ENCODE data around the gene MSANTD7.

MSANTD7 gene, protein sequence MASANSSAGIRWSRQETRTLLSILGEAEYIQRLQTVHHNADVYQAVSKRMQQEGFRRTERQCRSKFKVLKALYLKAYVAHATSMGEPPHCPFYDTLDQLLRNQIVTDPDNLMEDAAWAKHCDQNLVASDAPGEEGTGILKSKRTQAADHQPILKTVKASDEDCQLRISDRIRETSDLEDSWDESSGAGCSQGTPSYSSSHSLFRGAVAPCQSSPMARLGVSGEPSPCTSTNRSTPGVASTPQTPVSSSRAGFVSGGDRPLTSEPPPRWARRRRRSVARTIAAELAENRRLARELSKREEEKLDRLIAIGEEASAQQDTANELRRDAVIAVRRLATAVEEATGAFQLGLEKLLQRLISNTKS

DNA sequence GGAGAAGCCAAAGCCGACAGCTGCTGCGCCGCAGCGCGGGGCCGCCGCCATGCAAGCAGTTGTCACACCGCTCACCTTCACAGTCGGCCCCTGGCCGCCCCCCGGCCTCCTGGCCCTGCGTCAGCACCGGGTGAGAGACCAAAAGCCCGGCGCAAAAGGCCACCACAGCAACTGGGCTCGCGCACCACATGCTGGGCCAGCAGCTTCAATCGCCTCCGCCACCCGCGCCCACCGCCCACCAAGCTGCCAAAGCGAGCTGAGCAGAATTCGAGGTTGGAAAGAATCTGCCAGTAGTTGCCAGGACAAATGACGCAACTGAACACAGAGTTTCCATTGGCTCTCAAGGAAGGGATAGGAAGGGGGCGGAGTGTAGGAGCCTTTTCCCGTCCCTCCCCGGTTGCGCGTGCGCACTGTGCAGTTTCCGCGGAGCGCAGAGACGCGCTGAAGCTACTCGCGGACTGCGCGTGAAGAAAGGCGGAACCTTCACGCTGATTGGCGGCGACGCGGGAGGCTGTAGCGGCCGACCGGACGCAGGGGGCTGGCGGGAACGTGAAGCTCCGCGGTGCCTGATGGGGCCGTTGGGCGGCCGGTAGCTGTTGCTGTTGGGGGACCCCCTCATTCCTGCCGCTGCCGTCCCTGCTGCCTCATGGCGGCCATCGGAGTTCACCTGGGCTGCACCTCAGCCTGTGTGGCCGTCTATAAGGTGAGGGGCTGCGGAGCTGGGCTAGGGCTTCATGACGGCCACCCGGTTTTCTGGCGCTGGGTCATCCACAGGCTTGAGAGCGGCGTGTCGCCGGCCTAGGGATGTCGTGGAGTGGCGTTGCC lies at the start of gene MSANTD7, which contains the start of the genes CDNF and HSPA14:
TSS of gene MSANTD7 (plus strand) at position 550 of the 825 bp plus-strand sequence. CDS start 3,979 bp downstream, outside the sequence.
TSS of gene CDNF (minus strand) at position 281 of the 825 bp plus-strand sequence. CDS start at position 190, 91 bp downstream.
TSS of gene HSPA14 (plus strand) at position 550 of the 825 bp plus-strand sequence. CDS start at position 647, 97 bp downstream.
- peak within 1 kb of the TSS; percentile 96 for H3K4me3 ChIP-seq (ENCODE audit: low read length)
- TF ChIP-seq, protein P1, sequence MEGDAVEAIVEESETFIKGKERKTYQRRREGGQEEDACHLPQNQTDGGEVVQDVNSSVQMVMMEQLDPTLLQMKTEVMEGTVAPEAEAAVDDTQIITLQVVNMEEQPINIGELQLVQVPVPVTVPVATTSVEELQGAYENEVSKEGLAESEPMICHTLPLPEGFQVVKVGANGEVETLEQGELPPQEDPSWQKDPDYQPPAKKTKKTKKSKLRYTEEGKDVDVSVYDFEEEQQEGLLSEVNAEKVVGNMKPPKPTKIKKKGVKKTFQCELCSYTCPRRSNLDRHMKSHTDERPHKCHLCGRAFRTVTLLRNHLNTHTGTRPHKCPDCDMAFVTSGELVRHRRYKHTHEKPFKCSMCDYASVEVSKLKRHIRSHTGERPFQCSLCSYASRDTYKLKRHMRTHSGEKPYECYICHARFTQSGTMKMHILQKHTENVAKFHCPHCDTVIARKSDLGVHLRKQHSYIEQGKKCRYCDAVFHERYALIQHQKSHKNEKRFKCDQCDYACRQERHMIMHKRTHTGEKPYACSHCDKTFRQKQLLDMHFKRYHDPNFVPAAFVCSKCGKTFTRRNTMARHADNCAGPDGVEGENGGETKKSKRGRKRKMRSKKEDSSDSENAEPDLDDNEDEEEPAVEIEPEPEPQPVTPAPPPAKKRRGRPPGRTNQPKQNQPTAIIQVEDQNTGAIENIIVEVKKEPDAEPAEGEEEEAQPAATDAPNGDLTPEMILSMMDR (IDR thresholded peaks at IDR 0.05; ENCODE audit: insufficient read depth, low read depth, low read length, missing control alignments), result no peak
- peak; percentile 99 for DNase-seq (ENCODE audit: low read depth)

DNA sequence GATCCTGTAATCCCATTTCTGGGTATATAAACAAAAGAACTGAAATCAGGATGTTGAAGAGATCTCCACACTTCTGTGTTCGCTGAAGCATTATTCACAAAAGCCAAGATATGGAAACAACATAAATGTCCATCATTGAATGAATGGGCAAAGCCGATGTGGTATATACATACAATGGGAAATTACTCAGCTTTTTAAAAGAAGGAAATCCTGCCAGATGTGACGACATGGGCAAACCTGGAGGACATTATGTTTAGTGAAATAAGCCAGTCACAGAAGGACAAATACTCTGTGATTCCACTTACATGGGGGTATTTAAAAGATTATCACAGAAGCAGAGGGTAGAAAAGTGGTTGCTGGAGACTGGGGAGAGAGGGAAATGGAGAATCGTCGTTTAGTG lies 39.5 kb upstream of the MSANTD7 start:
- TF ChIP-seq, protein P1 (IDR thresholded peaks at IDR 0.05; ENCODE audit: insufficient read depth, low read depth, low read length, missing control alignments), result no peak
- H3K4me3 ChIP-seq (ENCODE audit: low read length), result no peak overlapping the region
- DNase-seq (ENCODE audit: low read depth), result no peak

DNA sequence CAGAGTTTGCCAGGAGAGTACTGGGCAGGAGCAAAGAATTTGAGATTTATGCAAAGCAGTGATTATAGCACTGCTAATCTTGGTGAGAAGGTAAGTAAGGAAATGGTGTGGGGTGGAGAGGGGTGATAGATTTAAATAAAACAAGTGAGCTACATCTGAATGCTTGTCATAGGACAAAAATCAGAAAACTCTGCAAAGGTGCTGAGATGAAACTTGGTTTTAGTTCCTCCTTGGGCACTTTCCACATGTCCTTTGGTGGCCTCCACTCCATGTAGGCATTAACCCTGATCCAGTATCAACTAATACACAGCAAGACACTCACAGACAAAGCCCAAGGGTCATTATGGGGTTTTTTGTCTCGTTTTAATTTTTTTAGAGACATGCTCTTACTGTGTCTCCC lies 37.7 kb upstream of the MSANTD7 start:
- H3K4me3 ChIP-seq (ENCODE audit: low read length), result no peak overlapping the region
- no peak for DNase-seq (ENCODE audit: low read depth)
- TF ChIP-seq, protein P1 (IDR thresholded peaks at IDR 0.05; ENCODE audit: insufficient read depth, low read depth, low read length, missing control alignments), result no peak

DNA sequence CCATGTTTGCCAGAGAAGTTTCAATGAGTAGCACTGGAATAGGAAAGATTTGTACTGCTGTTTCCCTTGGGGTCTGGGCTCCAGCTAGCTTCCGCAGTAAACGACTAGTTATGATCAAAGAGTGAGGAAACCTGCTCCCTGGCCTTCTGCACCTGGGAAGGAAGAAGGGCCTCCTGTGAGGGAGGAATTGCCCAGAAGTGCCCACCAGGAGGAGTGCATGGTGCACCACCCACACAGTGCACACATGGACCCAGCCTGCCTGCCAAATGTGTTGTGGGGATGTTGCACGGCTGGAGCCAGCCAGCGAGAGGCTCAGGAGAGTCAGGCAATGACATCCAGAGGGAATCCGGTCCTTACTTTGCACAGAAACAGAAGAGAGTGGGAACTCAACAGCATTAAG lies 36.4 kb upstream of the MSANTD7 start:
- TF ChIP-seq, protein P1 (IDR thresholded peaks at IDR 0.05; ENCODE audit: insufficient read depth, low read depth, low read length, missing control alignments), result no peak

DNA sequence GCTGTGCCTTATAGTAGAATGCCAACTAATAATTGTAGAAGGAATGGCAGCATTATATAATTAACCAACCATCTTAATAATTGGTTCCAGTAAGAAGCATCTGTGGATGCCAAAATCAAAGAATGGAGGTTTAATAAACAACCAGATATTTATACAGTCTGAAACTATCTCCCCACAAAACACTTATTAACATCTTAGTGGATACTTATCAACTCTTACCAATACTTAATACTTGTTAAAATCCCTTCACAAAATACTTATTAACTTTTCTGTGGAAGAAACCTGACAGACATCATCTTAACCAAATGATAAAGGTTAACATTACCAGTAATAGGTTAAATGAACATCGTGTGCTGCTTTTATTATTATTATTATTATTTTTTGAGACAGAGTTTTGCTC lies 34.3 kb upstream of the MSANTD7 start:
- TF ChIP-seq, protein P1 (IDR thresholded peaks at IDR 0.05; ENCODE audit: insufficient read depth, low read depth, low read length, missing control alignments), result no peak
- DNase-seq (ENCODE audit: low read depth), result no peak
- no peak overlapping the region for H3K4me3 ChIP-seq (ENCODE audit: low read length)

More for the DNA sequence above, 36.4 kb upstream of the MSANTD7 start:
- H3K4me3 ChIP-seq (ENCODE audit: low read length), result no peak overlapping the region
- DNase-seq (ENCODE audit: low read depth), result no peak

DNA sequence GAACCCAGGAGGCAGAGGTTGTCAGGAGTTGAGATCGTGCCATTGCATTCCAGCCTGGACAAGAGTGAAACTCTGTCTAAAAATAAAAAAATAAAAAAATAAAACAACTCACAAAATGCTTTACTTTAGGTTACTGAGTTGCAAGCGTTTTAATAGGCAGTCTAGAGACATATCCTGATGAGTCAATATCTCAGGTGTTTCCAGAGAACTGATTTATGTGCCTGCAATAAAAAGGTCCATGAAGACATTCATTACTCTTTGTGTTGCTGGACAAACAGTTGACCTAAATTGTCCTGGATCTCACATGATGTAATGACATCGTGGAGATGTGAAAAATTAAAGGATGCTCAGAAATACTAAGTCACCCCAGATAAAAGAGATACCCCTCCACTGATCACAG lies 31.8 kb upstream of the MSANTD7 start:
- no peak overlapping the region for H3K4me3 ChIP-seq (ENCODE audit: low read length)
- no peak for DNase-seq (ENCODE audit: low read depth)
- TF ChIP-seq, protein P1 (IDR thresholded peaks at IDR 0.05; ENCODE audit: insufficient read depth, low read depth, low read length, missing control alignments), result no peak
